A673 (cell line): Measurements from ENCODE around the gene MMS22L. TPM values are rescaled to one million over a fixed set of nuclear protein-coding genes. Genes with fewer than 3 reads are reported as not detected.

Experiments used
- BruUV-seq: library from RNA; stranded (reverse); fragments of 400-500 nt; replicated peaks from 2 replicates; lab custom pipeline; 2021; lab: Mats Ljungman, UMichigan
- CTCF ChIA-PET: fragments of 300-600 bp; sonication (Branson Sonifier 250); formaldehyde crosslinking; loops from one replicate; lab custom pipeline; 2022; ENCODE audit warnings: antibody characterized with exemption; lab: Charles Lee
- POLR2A ChIA-PET: fragments of 300-600 bp; sonication (Branson Sonifier 250); formaldehyde crosslinking; loops from one replicate; lab custom pipeline; 2022; ENCODE audit warnings: antibody characterized with exemption; ENCODE audit not compliant: low non-redundant PET; lab: Charles Lee
- DNase-seq: peaks from one replicate; pipeline ENCODE4 v3.0.0-alpha.2; 2015; ENCODE audit warnings: low spot score
- H3K27ac ChIP-seq: fragments of 200-600 bp; sonication (generic); 2 replicates; pipeline ENCODE4 v1.5.1; 2016; ENCODE audit warnings: mixed run types, low read depth, mild to moderate bottlenecking, mixed read lengths, antibody characterized with exemption, low read length; ENCODE audit not compliant: poor library complexity, severe bottlenecking
- H3K27me3 ChIP-seq: fragments of 200-600 bp; sonication (generic); replicated peaks from 2 replicates; pipeline ENCODE4 v1.6.1; 2017; ENCODE audit warnings: mixed run types, low read depth, mild to moderate bottlenecking, mixed read lengths, antibody characterized with exemption, low read length; ENCODE audit not compliant: insufficient read depth, poor library complexity
- H3K36me3 ChIP-seq: fragments of 200-600 bp; sonication (generic); 2 replicates; pipeline ENCODE4 v1.6.1; 2016; ENCODE audit warnings: mixed run types, mild to moderate bottlenecking, mixed read lengths, antibody characterized with exemption, low read length; ENCODE audit not compliant: insufficient read depth, poor library complexity, severe bottlenecking
- H3K4me1 ChIP-seq: fragments of 200-600 bp; sonication (generic); 2 replicates; pipeline ENCODE4 v1.6.1; 2017; ENCODE audit warnings: mixed run types, mild to moderate bottlenecking, mixed read lengths, antibody characterized with exemption, low read length; ENCODE audit not compliant: insufficient read depth, poor library complexity, severe bottlenecking
- H3K4me3 ChIP-seq: fragments of 200-600 bp; sonication (generic); 2 replicates; pipeline ENCODE4 v1.5.1; 2016; ENCODE audit warnings: low read depth, mixed run types, mild to moderate bottlenecking, mixed read lengths, low read length; ENCODE audit not compliant: poor library complexity, severe bottlenecking
- H3K9me3 ChIP-seq: fragments of 200-600 bp; sonication (generic); 2 replicates; pipeline ENCODE4 v1.6.1; 2016; ENCODE audit warnings: mixed run types, low read depth, mild to moderate bottlenecking, mixed read lengths, antibody characterized with exemption, low read length; ENCODE audit not compliant: poor library complexity, severe bottlenecking
- CTCF ChIP-seq: fragments of 300-800, 200-600 bp; sonication (generic); conservative IDR thresholded peaks from 2 replicates; pipeline ENCODE4 v1.5.1; 2017; ENCODE audit warnings: low read depth, mild to moderate bottlenecking, antibody characterized with exemption, low read length, moderate library complexity, mixed read lengths
- EZH2 ChIP-seq: fragments of 200-600 bp; sonication (generic); IDR thresholded peaks from 2 replicates; pipeline ENCODE4 v1.6.1; 2017; ENCODE audit warnings: borderline replicate concordance, low read depth, mild to moderate bottlenecking, mixed read lengths, antibody characterized with exemption, low read length; ENCODE audit not compliant: poor library complexity, severe bottlenecking
- intact Hi-C: fragments of 100-400 bp; cut with micrococcal nuclease; formaldehyde crosslinking; loops from one replicate; pipeline ENCODE4 v1.10.0; 2022; ENCODE audit not compliant: unreplicated experiment
- total RNA-seq: library from RNA; stranded (reverse); gene quantifications from 2 replicates; pipeline ENCODE4 v1.2.3, GENCODE V29; 2021

MMS22L gene
- total RNA-seq, 1 experiment from 2014 or later, result 59.2 TPM

- Histone ChIP-seq H3K27ac (no peak overlapping the region), H3K9me3 (no peaks in the 10 kb centered on the region), H3K36me3 (peaks cover 9% of the 10 kb centered on the region), H3K27me3 (no peaks in the 10 kb centered on the region), H3K4me3 (no peak overlapping the region), H3K4me1 (no peaks in the 10 kb centered on the region)
- BruUV-seq, result no TSS peak
- intact Hi-C loops, result no loop called here
- POLR2A ChIA-PET, result no interaction called here
- TF ChIP-seq EZH2 (no peak), CTCF (no peak)
- CTCF ChIA-PET, result no interaction called here
- no peak for DNase-seq
These were observed 131.4 kb downstream of the MMS22L start for GRCh38 chr6:97151601-97152000.

DNA sequence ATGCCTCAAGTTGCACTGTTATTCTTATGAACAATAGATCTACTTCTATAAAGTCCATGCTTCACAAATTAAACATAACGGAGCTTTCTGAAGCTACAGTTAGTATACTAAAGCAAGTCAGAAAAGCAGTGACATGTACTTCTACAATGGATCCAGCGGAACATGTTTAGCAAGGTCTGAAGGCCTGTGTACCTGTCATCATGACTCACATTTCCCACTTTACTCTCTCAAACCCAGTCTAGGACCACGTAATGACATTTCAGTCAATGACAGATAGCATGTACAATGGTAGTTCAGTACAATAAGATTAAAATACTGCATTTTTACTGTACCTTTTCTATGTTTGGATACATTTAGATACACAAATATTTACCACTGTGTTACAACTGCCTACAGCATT lies 132.1 kb downstream of the MMS22L start:
- Histone ChIP-seq H3K36me3 (peaks cover 9% of the 10 kb centered on the region), H3K27ac (no peak overlapping the region), H3K9me3 (no peaks in the 10 kb centered on the region), H3K4me3 (no peak overlapping the region), H3K27me3 (no peaks in the 10 kb centered on the region), H3K4me1 (no peaks in the 10 kb centered on the region)
- intact Hi-C loops, result no loop called here
- no peak for DNase-seq
- BruUV-seq, result no TSS peak
- ChIA-PET CTCF (no interaction called here), POLR2A (no interaction called here)
- no peak for TF ChIP-seq CTCF
- no peak for TF ChIP-seq EZH2

GRCh38 chr6:97147421-97147820 lies 135.6 kb downstream of the MMS22L start:
- Histone ChIP-seq H3K4me1 (no peaks in the 10 kb centered on the region), H3K9me3 (no peaks in the 10 kb centered on the region), H3K4me3 (no peak overlapping the region), H3K27ac (no peak overlapping the region), H3K36me3 (peaks cover 9% of the 10 kb centered on the region), H3K27me3 (no peaks in the 10 kb centered on the region)
- DNase-seq, result no peak
- ChIA-PET POLR2A (no interaction called here), CTCF (no interaction called here)
- intact Hi-C loops, result no loop called here
- TF ChIP-seq CTCF (no peak), EZH2 (no peak)
- no TSS peak for BruUV-seq
